ENCODE results near the gene SKIC8. TPM values are rescaled to one million over a fixed set of nuclear protein-coding genes. Genes with fewer than 3 reads are reported as not detected.
A peak's percentile ranks its signal among the peaks of the same experiment; 100 is the strongest.

SKIC8 gene
- total and polyA plus RNA-seq, 2 of the 13 experiments (the other 11 are each of a cell fraction or from before 2014, with no cell fraction given): 69.5 to 70.6 TPM

GRCh38 chr15:78299101-78299930 lies at the start of gene SKIC8 (continued):
- TF ChIP-seq ZBTB14 (CRISPR knock-in tag; IDR thresholded peaks at IDR 0.05) (no peak), ZSCAN5A (CRISPR knock-in tag; IDR thresholded peaks at IDR 0.05; ENCODE audit: borderline replicate concordance) (peak; percentile 69; the same call in 1 of the 2 replicates), MEIS1 (CRISPR knock-in tag; IDR thresholded peaks at IDR 0.05; ENCODE audit: borderline replicate concordance) (no peak), STAG1 (CRISPR knock-in tag; IDR thresholded peaks at IDR 0.05) (no peak), SIX1 (CRISPR knock-in tag; IDR thresholded peaks at IDR 0.05; ENCODE audit: borderline replicate concordance) (no peak), TCF12 (IDR thresholded peaks at IDR 0.05) (no peak), TCF12 (CRISPR knock-in tag; IDR thresholded peaks at IDR 0.05) (no peak; the same call in 1 of the 2 replicates), HDAC2 (CRISPR knock-in tag; IDR thresholded peaks at IDR 0.05) (peak; percentile 78), SMAD1 (CRISPR knock-in tag; IDR thresholded peaks at IDR 0.05; ENCODE audit: borderline replicate concordance, low read depth) (peak; percentile 80; the same call in 1 of the 2 replicates), LBX2 (CRISPR knock-in tag; IDR thresholded peaks at IDR 0.05; ENCODE audit: borderline replicate concordance) (no peak), GMEB2 (CRISPR knock-in tag; IDR thresholded peaks at IDR 0.05; ENCODE audit: low read depth) (peak; percentile 71), FOSL2 (CRISPR knock-in tag; IDR thresholded peaks at IDR 0.05) (peak; percentile 54), MEF2D (CRISPR knock-in tag; IDR thresholded peaks at IDR 0.05) (peak; percentile 62; the same call in 1 of the 2 replicates), HDAC6 (IDR thresholded peaks at IDR 0.05; ENCODE audit: low read depth, low read length) (no peak), ZNF737 (CRISPR knock-in tag; IDR thresholded peaks at IDR 0.05; ENCODE audit: borderline replicate concordance) (no peak), AGO1 (IDR thresholded peaks at IDR 0.05; ENCODE audit: low read depth, low read length, poor library complexity, severe bottlenecking) (peak; percentile 53), ZNF160 (CRISPR knock-in tag; IDR thresholded peaks at IDR 0.05) (no peak), AKNA (CRISPR knock-in tag; IDR thresholded peaks at IDR 0.05; ENCODE audit: borderline replicate concordance) (no peak), ZNF30 (CRISPR knock-in tag; IDR thresholded peaks at IDR 0.05) (no peak)
